GM12878 (cell line): Measurements from ENCODE around the gene PPP3CA. TPM values are rescaled to one million over a fixed set of nuclear protein-coding genes. Genes with fewer than 3 reads are reported as not detected.

Experiments used
- HCFC1 ChIP-seq: fragments of 150-350 bp; IDR thresholded peaks from 2 replicates; pipeline ENCODE4 v1.6.1; 2014; ENCODE audit warnings: low read length
- HDAC6 ChIP-seq: fragments of 200-600 bp; sonication (generic); IDR thresholded peaks from one replicate; pipeline ENCODE4 v1.8.0; 2017; ENCODE audit warnings: antibody characterized with exemption; ENCODE audit not compliant: unreplicated experiment
- NFIC ChIP-seq: IDR thresholded peaks from 2 replicates; pipeline ENCODE4 v1.6.1; 2012; ENCODE audit warnings: low read depth, mild to moderate bottlenecking, inconsistent platforms, low read length, moderate library complexity
- NFYA ChIP-seq: IDR thresholded peaks from 2 replicates; pipeline ENCODE4 v1.6.1; 2011; ENCODE audit warnings: low read depth, mild to moderate bottlenecking, low read length, improper control_type of control experiment, borderline replicate concordance
- PAX8 ChIP-seq: fragments of 450-650 bp; IDR thresholded peaks from 2 replicates; pipeline ENCODE4 v1.6.1; 2017; ENCODE audit warnings: mild to moderate bottlenecking, moderate library complexity
- SMARCA5 ChIP-seq: fragments of 450-650 bp; IDR thresholded peaks from 2 replicates; pipeline ENCODE4 v1.6.1; 2017; ENCODE audit warnings: mild to moderate bottlenecking
- ZZZ3 ChIP-seq: IDR thresholded peaks from 2 replicates; pipeline ENCODE4 v1.6.1; 2011; ENCODE audit warnings: low read depth; ENCODE audit not compliant: control insufficient read depth, insufficient read length
- polyA plus RNA-seq, 11 experiments: library from polyadenylated mRNA; depleted of rRNA in 4 of 11; unstranded in 6 of 11; stranded (reverse) in 5 of 11; fragments of >200 nt; fragmentation: Nextera tagmentation in 4 of 11; fragmentation: Illumina TruSeq in 1 of 11; extraction: Ambion mirVana in 4 of 11; extraction: Trizol in 1 of 11; gene quantifications; 1 replicate in 1 of 11; 2 replicates in 10 of 11; pipeline versions ENCODE4 v1.2.1 to v1.2.3, GENCODE V29; 2011 to 2016; ENCODE audit warnings: inconsistent platforms in 2 of 11, missing spikeins in 2 of 11, low read depth in 1 of 11
- total RNA-seq, 4 experiments: library from RNA; depleted of rRNA in 3 of 4; stranded (reverse); fragments of >200 nt in 3 of 4; fragmentation: Illumina TruSeq in 1 of 4; extraction: Trizol in 1 of 4; gene quantifications; 2 replicates each; pipeline versions ENCODE4 v1.2.1 to v1.2.3, GENCODE V29; 2013 to 2021
- TF ChIP-seq, protein P1 (sequence below): fragments of 450-650 bp; formaldehyde crosslinking; IDR thresholded peaks from 2 replicates; pipeline ENCODE4 v1.5.0; 2022; ENCODE audit warnings: mild to moderate bottlenecking, missing genetic modification characterization
- TF ChIP-seq, protein P2 (sequence below): fragments of 450-650 bp; IDR thresholded peaks from 2 replicates; pipeline ENCODE4 v1.6.1; 2017; ENCODE audit warnings: mild to moderate bottlenecking

PPP3CA gene
- total and polyA plus RNA-seq, 10 of the 15 experiments (the other 5 are each of a cell fraction or from before 2014, with no cell fraction given): 0.33 to 9.0 (median 1.0) TPM

DNA sequence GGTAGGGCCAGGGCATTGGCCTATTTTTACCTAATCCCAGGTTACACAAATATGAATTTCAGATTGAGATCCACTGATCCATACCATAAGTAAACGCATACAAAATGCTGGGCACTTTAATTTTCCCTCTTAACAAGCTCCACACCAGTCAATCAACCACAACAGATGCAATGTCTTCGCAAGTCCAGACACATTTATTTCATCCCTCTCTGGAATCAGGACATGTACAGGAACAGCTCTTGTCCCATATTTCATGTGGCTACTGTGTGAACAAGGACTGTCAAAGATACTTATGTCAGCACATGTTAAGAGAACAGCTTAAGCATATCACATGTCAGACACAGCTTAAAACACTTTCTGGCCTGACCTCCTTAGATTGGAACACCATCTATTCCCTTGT is 145.9 kb downstream of the PPP3CA start (continued):
- TF ChIP-seq ZZZ3: no peak
- TF ChIP-seq SMARCA5: no peak
- no peak for TF ChIP-seq HCFC1
- TF ChIP-seq, protein P1, sequence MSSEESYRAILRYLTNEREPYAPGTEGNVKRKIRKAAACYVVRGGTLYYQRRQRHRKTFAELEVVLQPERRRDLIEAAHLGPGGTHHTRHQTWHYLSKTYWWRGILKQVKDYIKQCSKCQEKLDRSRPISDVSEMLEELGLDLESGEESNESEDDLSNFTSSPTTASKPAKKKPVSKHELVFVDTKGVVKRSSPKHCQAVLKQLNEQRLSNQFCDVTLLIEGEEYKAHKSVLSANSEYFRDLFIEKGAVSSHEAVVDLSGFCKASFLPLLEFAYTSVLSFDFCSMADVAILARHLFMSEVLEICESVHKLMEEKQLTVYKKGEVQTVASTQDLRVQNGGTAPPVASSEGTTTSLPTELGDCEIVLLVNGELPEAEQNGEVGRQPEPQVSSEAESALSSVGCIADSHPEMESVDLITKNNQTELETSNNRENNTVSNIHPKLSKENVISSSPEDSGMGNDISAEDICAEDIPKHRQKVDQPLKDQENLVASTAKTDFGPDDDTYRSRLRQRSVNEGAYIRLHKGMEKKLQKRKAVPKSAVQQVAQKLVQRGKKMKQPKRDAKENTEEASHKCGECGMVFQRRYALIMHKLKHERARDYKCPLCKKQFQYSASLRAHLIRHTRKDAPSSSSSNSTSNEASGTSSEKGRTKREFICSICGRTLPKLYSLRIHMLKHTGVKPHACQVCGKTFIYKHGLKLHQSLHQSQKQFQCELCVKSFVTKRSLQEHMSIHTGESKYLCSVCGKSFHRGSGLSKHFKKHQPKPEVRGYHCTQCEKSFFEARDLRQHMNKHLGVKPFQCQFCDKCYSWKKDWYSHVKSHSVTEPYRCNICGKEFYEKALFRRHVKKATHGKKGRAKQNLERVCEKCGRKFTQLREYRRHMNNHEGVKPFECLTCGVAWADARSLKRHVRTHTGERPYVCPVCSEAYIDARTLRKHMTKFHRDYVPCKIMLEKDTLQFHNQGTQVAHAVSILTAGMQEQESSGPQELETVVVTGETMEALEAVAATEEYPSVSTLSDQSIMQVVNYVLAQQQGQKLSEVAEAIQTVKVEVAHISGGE (CRISPR knock-in tag): no peak
- TF ChIP-seq HDAC6: no peak
- TF ChIP-seq PAX8: no peak
- no peak for TF ChIP-seq NFIC
- TF ChIP-seq NFYA: no peak
- TF ChIP-seq, protein P2, sequence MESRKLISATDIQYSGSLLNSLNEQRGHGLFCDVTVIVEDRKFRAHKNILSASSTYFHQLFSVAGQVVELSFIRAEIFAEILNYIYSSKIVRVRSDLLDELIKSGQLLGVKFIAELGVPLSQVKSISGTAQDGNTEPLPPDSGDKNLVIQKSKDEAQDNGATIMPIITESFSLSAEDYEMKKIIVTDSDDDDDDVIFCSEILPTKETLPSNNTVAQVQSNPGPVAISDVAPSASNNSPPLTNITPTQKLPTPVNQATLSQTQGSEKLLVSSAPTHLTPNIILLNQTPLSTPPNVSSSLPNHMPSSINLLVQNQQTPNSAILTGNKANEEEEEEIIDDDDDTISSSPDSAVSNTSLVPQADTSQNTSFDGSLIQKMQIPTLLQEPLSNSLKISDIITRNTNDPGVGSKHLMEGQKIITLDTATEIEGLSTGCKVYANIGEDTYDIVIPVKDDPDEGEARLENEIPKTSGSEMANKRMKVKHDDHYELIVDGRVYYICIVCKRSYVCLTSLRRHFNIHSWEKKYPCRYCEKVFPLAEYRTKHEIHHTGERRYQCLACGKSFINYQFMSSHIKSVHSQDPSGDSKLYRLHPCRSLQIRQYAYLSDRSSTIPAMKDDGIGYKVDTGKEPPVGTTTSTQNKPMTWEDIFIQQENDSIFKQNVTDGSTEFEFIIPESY: no peak
- TF ChIP-seq, all 136 proteins: peak for 0
